SK-N-SH (cell line): ENCODE measurements around the gene STOML1. TPM values are rescaled to one million over a fixed set of nuclear protein-coding genes. Genes with fewer than 3 reads are reported as not detected.

Experiments used
- CTCF ChIA-PET: fragments of 300-600, 350-600 bp; formaldehyde crosslinking; extraction: SDS; loops from one replicate; lab custom pipeline; 2021; lab: Yijun Ruan, JAX
- POLR2A ChIA-PET: fragments of 350-600 bp; sonication (Branson Sonifier 250); formaldehyde crosslinking; extraction: SDS; loops from one replicate; lab custom pipeline; 2020; ENCODE audit warnings: antibody characterized with exemption, inconsistent platforms; lab: Yijun Ruan, JAX
- DNase-seq: peaks from one replicate; pipeline ENCODE4 v3.0.0; 2012
- H2AFZ ChIP-seq: fragments of 200-600 bp; sonication (generic); 2 replicates; pipeline ENCODE4 v1.8.1; 2016; ENCODE audit warnings: antibody characterized with exemption, mild to moderate bottlenecking, low read depth
- H3F3A ChIP-seq: fragments of 200-600 bp; sonication (generic); replicated peaks from 2 replicates; pipeline ENCODE3; 2016; ENCODE audit warnings: antibody characterized with exemption, mild to moderate bottlenecking; ENCODE audit not compliant: insufficient read depth
- H3K27ac ChIP-seq, 2 experiments: fragments of 200-500 bp in 1 of 2; fragments of 200-600 bp in 1 of 2; sonication (Bioruptor generic) in 1 of 2; sonication (generic), shearing (Covaris generic) in 1 of 2; 2 replicates each; pipeline versions ENCODE4 v1.5.1 to v1.6.1; 2014 to 2016; ENCODE audit warnings: low read depth in 2 of 2, inconsistent platforms in 1 of 2, low read length in 1 of 2, mild to moderate bottlenecking in 1 of 2, mixed read lengths in 1 of 2
- H3K27me3 ChIP-seq: fragments of 200-600 bp; sonication (generic), shearing (Covaris generic); 2 replicates; pipeline ENCODE4 v1.6.1; 2016; ENCODE audit warnings: mixed run types; ENCODE audit not compliant: insufficient read depth
- H3K36me3 ChIP-seq, 2 experiments: fragments of 200-500 bp in 1 of 2; fragments of 200-600 bp in 1 of 2; sonication (Bioruptor generic) in 1 of 2; sonication (generic) in 1 of 2; replicated peaks in 1 of 2; 2 replicates each; pipeline versions ENCODE3 to v1.5.1; 2014 to 2016; ENCODE audit warnings: low read length in 1 of 2, mild to moderate bottlenecking in 1 of 2; ENCODE audit not compliant: insufficient read depth in 2 of 2, control insufficient read depth in 1 of 2
- H3K4me1 ChIP-seq, 2 experiments: fragments of 200-500 bp in 1 of 2; fragments of 200-600 bp in 1 of 2; sonication (Bioruptor generic) in 1 of 2; sonication (generic), shearing (Covaris generic) in 1 of 2; 2 replicates each; pipeline versions ENCODE4 v1.5.1 to v1.6.1; 2014 to 2016; ENCODE audit warnings: low read depth in 1 of 2, low read length in 1 of 2, mixed run types in 1 of 2; ENCODE audit not compliant: insufficient read depth in 2 of 2, control insufficient read depth in 1 of 2
- H3K4me2 ChIP-seq: fragments of 200-600 bp; sonication (generic), shearing (Covaris generic); 2 replicates; pipeline ENCODE4 v1.6.1; 2017; ENCODE audit warnings: mixed run types
- H3K4me3 ChIP-seq, 2 experiments: fragments of 200-500 bp in 1 of 2; fragments of 200-600 bp in 1 of 2; sonication (Bioruptor generic) in 1 of 2; sonication (generic), shearing (Covaris generic) in 1 of 2; 2 replicates each; pipeline versions ENCODE4 v1.5.1 to v1.8.1; 2014 to 2016; ENCODE audit warnings: low read depth in 2 of 2, inconsistent platforms in 1 of 2, low read length in 1 of 2, mild to moderate bottlenecking in 1 of 2, mixed read lengths in 1 of 2, moderate library complexity in 1 of 2
- H3K79me2 ChIP-seq: fragments of 200-600 bp; sonication (generic); 2 replicates; pipeline ENCODE4 v1.8.1; 2017; ENCODE audit warnings: mild to moderate bottlenecking; ENCODE audit not compliant: insufficient read depth
- H3K9ac ChIP-seq: fragments of 200-600 bp; sonication (generic); 2 replicates; pipeline ENCODE4 v1.6.1; 2017; ENCODE audit warnings: mixed run types
- H3K9me2 ChIP-seq: fragments of 200-600 bp; sonication (generic); 2 replicates; pipeline ENCODE4 v1.6.1; 2017; ENCODE audit warnings: mixed run types
- H3K9me3 ChIP-seq: fragments of 200-600 bp; sonication (generic); 2 replicates; pipeline ENCODE4 v1.6.1; 2017; ENCODE audit warnings: mixed run types, mild to moderate bottlenecking, moderate library complexity
- H4K20me1 ChIP-seq: fragments of 200-600 bp; sonication (generic); 2 replicates; pipeline ENCODE4 v1.6.1; 2017; ENCODE audit warnings: mild to moderate bottlenecking, mixed run types; ENCODE audit not compliant: insufficient read depth
- CTCF ChIP-seq: fragments of 200-600 bp; sonication (generic); IDR thresholded peaks from 2 replicates; pipeline ENCODE4 v1.6.1; 2017; ENCODE audit warnings: antibody characterized with exemption, mild to moderate bottlenecking, moderate library complexity
- FOSL2 ChIP-seq: IDR thresholded peaks from 2 replicates; pipeline ENCODE4 v1.4.0; 2012; ENCODE audit warnings: low read depth, mild to moderate bottlenecking, moderate library complexity, borderline replicate concordance
- GABPA ChIP-seq: IDR thresholded peaks from 2 replicates; pipeline ENCODE4 v1.4.0; 2012; ENCODE audit warnings: low read depth, mild to moderate bottlenecking
- PBX3 ChIP-seq: IDR thresholded peaks from 2 replicates; pipeline ENCODE4; 2012
- POLR2AphosphoS5 ChIP-seq: IDR thresholded peaks from 2 replicates; pipeline ENCODE4 v1.6.1; 2012; ENCODE audit warnings: low read depth, low read length
- RAD21 ChIP-seq: IDR thresholded peaks from 2 replicates; pipeline ENCODE4 v1.6.1; 2012; ENCODE audit warnings: mild to moderate bottlenecking, low read length
- RFX5 ChIP-seq: IDR thresholded peaks from 2 replicates; pipeline ENCODE4 v1.6.1; 2012; ENCODE audit warnings: mild to moderate bottlenecking, improper control_type of control experiment, low read length
- RXRA ChIP-seq: IDR thresholded peaks from 2 replicates; pipeline ENCODE4 v1.4.0; 2012; ENCODE audit warnings: low read depth, mild to moderate bottlenecking, borderline replicate concordance
- SIN3A ChIP-seq: IDR thresholded peaks from 2 replicates; pipeline ENCODE4 v1.6.1; 2012; ENCODE audit warnings: low read depth, mild to moderate bottlenecking, low read length, moderate library complexity, borderline replicate concordance
- SMC3 ChIP-seq: IDR thresholded peaks from 2 replicates; pipeline ENCODE4 v1.6.1; 2012; ENCODE audit warnings: low read depth, low read length, improper control_type of control experiment
- USF1 ChIP-seq: IDR thresholded peaks from 2 replicates; pipeline ENCODE4 v1.4.0; 2012; ENCODE audit warnings: low read depth, borderline replicate concordance
- WGBS: methylation state at CpG from one replicate; pipeline ENCODE4 v1.1.6; 2017; ENCODE audit warnings: low lambda C conversion rate; 5-methylcytosine and 5-hydroxymethylcytosine counted together
- polyA plus RNA-seq, 3 experiments: library from polyadenylated mRNA; depleted of rRNA; stranded (reverse); fragments of >200 nt; gene quantifications; 2 replicates each; pipeline ENCODE4 v1.2.3, GENCODE V29; 2012

Gene STOML1
- polyA plus RNA-seq, 1 of the 3 experiments (the other 2 are of a cell fraction) = 20.4 TPM

- H4K20me1 ChIP-seq = no peaks in the 10 kb centered on the region
- H3K27ac ChIP-seq = no peak overlapping the region
- H3K9ac ChIP-seq = no peak overlapping the region
- TF ChIP-seq SMC3 (peak; percentile 74), POLR2AphosphoS5 (no peak), RAD21 (peak; percentile 55), FOSL2 (no peak), PBX3 (no peak), SIN3A (0 out of 2 replicates have a peak, but pooled peaks have one; percentile 25), CTCF (peak; percentile 64), USF1 (no peak), RXRA (no peak), RFX5 (no peak), GABPA (no peak)
- TF ChIP-seq, all 33 proteins: peak for 4
- 90% methylated on average over 21 of the region's 21 CpGs for WGBS
- H3K36me3 ChIP-seq = peaks cover 0 to 45% of the 10 kb centered on the region in 2 experiments
- no peak overlapping the region; a peak in 1 of 4 replicates for H3K4me3 ChIP-seq
- H3F3A ChIP-seq = no peaks in the 10 kb centered on the region
- CTCF ChIA-PET = interaction anchor here (0.6 to 17.5 kb wide), 27 partner anchors 8 to 293 kb away, joined by 3 to 280 read pairs (median 5); no protein-coding TSS in a partner anchor
- no peak overlapping the region for H2AFZ ChIP-seq
- H3K4me2 ChIP-seq = no peak overlapping the region
- no peaks in the 10 kb centered on the region for H3K9me2 ChIP-seq
- no peaks in the 10 kb centered on the region for H3K9me3 ChIP-seq
- POLR2A ChIA-PET = interaction anchor here (1.0 kb wide), 1 partner anchor 85 kb away, joined by 4 read pairs; no protein-coding TSS in a partner anchor
- DNase-seq = peak; percentile 76
- no peaks in the 10 kb centered on the region for H3K79me2 ChIP-seq
- no peaks in the 10 kb centered on the region for H3K27me3 ChIP-seq
- peaks cover 8 to 22% of the 10 kb centered on the region in 2 experiments; a peak in 2 of 4 replicates for H3K4me1 ChIP-seq
Measured at GRCh38 chr15:74036271-74037170, 44.4 kb upstream of the STOML1 start.
